GM18951 (cell line): ENCODE data around the gene NGFR.

ENCODE experiments used
- POLR2A ChIP-seq: IDR thresholded peaks from 4 replicates; pipeline ENCODE4 v1.6.1; 2011; ENCODE audit warnings: mild to moderate bottlenecking; ENCODE audit not compliant: insufficient read length, insufficient read depth; ENCODE audit errors: extremely low read depth
- in situ Hi-C: fragments of 300-500 bp; cut with MboI; formaldehyde crosslinking; loops from one replicate; pipeline ENCODE4 v1.12.0; 2022; ENCODE audit warnings: low sequenced_read_pairs, mixed read lengths, inconsistent platforms; ENCODE audit not compliant: unreplicated experiment

The NGFR gene

GRCh38 chr17:49510720-49511110 lies 15.6 kb downstream of the NGFR start:
- no peak for TF ChIP-seq POLR2A
- in situ Hi-C loops, result no loop called here

DNA sequence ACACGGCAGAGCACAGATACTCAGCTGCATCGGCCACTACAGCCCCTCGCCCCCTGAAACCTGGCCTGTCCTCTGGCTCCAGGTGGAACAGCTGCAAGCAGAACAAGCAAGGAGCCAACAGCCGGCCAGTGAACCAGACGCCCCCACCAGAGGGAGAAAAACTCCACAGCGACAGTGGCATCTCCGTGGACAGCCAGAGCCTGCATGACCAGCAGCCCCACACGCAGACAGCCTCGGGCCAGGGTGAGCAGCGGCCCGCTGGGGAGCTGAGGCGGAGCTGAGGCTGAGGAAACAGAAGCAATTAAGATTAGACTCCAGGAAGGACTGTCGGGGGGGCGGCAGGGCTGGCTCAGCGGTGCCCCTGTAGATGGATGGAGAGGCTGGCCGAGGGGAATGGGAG lies 16.7 kb downstream of the NGFR start:
- TF ChIP-seq POLR2A, result no peak
- in situ Hi-C loops, result no loop called here

GRCh38 chr17:49512296-49513043 lies 17.4 kb downstream of the NGFR start:
- no peak for TF ChIP-seq POLR2A
- in situ Hi-C loops, result no loop called here

GRCh38 chr17:49513044-49513395 lies 17.9 kb downstream of the NGFR start:
- in situ Hi-C loops, result no loop called here
- no peak for TF ChIP-seq POLR2A

GRCh38 chr17:49513641-49514040 lies 18.5 kb downstream of the NGFR start:
- TF ChIP-seq POLR2A, result no peak
- in situ Hi-C loops, result no loop called here

DNA sequence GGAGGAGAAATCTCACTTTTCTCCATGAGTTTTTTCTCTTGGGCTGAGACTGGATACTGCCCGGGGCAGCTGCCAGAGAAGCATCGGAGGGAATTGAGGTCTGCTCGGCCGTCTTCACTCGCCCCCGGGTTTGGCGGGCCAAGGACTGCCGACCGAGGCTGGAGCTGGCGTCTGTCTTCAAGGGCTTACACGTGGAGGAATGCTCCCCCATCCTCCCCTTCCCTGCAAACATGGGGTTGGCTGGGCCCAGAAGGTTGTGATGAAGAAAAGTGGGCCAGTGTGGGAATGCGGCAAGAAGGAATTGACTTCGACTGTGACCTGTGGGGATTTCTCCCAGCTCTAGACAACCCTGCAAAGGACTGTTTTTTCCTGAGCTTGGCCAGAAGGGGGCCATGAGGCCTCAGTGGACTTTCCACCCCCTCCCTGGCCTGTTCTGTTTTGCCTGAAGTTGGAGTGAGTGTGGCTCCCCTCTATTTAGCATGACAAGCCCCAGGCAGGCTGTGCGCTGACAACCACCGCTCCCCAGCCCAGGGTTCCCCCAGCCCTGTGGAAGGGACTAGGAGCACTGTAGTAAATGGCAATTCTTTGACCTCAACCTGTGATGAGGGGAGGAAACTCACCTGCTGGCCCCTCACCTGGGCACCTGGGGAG lies 19.1 kb downstream of the NGFR start:
- in situ Hi-C loops, result no loop called here
- no peak for TF ChIP-seq POLR2A

DNA sequence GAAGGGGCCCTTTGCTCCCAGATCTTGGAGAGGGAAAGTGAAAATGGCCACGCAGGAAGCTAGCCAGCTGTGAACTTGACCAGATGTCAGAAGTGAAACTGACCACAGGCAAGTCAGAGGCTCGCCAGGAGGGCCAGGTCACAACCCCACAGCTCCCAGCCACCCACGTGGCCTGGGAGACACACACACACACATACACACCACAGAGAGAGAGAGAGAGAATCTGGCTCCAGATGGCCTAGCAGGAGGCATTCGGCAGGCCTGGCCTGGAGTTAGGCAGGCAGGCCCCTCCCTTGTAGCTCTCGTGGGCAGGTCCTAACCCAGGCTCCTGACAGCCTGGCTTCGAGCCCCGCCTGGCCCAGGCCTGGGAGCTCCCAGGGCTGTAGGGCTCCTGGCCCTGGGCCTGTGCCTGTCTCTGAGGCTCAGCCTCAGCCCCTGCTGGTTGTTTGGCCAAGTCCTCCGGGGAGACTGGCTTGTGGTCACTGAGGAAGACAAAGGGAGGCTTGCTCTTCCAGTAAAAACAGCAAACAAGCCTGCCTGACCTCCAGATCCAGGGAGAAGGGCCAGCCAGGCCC lies 20.2 kb downstream of the NGFR start:
- TF ChIP-seq POLR2A, result no peak

GRCh38 chr17:49516180-49516579 lies 21.1 kb downstream of the NGFR start:
- TF ChIP-seq POLR2A, result no peak
- in situ Hi-C loops, result no loop called here

More for the DNA sequence above, 20.2 kb downstream of the NGFR start:
- in situ Hi-C loops, result no loop called here

DNA sequence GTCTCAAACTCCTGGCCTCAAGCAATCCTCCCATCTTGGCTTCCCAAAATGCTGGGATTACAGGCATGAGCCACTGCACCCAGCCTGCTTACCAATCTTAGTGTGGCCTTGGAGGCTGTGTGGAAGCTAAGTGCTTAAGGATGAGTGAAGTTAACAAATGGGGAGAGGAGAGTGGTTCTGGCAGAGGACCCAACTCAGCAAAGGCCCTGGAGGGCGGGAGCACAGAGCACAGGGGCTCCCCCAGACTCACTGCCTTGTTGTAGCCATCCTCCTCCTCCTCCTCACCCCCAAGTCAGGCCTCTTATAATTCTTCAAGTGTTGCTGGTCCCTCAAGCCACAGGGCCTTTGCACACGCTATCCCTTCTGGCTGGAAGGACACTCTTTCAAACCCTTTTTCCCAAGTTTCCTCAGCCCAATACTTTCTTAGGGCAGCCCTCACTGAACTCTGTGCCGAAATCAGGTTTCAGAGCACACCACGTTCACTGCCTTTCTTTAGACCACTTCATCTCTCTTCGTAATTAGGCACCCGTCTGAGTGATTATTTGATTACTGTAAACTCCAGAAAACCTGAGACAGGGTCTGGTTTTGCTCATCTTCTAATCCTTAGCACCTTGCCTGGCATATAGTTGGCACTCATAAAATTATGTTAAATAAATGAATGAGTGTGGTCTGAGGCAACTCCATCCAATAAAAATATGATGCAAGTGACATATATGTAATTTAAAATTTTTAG lies 23.4 kb downstream of the NGFR start:
- in situ Hi-C loops, result no loop called here
- no peak for TF ChIP-seq POLR2A

DNA sequence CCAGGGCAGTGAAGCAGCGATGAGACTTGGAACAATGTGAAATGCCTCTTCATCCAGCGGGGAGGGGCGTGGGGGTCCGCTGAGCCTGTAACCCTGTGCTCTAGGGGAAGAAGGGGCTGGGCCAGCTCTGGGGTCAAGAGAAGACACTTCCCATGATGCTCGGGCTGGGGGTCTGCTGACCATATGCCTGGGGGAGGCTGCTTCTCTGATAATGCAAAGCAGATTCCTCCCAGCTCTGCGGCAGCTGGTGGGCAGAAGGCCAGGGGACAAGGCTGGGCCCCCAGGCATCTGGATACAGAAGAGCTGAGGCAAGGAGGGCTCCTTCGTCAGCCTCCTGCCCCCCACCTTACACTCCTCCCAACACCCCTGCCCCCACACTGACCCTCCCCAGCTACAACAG lies 24.7 kb downstream of the NGFR start:
- in situ Hi-C loops, result no loop called here

GRCh38 chr17:49520386-49521087 lies 25.4 kb downstream of the NGFR start:
- in situ Hi-C loops, result no loop called here
- no peak for TF ChIP-seq POLR2A

More for the DNA sequence above, 24.7 kb downstream of the NGFR start:
- no peak for TF ChIP-seq POLR2A

DNA sequence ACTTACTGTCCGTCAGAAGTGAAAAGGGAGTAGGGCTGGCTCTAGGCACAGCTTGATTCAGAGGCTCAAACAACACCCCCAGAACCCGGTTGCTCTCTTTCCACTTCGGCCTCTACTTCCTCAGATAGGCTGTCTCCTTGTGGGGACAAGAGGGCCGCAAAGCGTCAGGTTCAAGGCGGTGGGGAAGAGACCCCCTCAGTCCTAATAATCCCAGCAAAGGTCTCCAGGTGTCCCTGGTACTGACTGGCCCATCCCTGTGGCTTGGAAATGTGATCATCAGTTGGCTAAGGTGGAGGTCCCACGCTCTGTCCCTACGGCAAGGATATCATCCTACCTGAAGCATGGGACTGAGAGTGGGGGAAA lies 26.0 kb downstream of the NGFR start:
- TF ChIP-seq POLR2A, result no peak
- in situ Hi-C loops, result no loop called here
